NCI-H1694 treated with DMSO at 0.1 percent for 48 hours (cell line): ENCODE results near the gene TOR2A.

Experiments
- DNase-seq: peaks from one replicate; lab custom pipeline; 2025; lab: John Stamatoyannopoulos, UW

The TOR2A gene

GRCh38 chr9:127698985-127699670 is 36.0 kb downstream of the TOR2A start:
- DNase-seq = no peak

DNA sequence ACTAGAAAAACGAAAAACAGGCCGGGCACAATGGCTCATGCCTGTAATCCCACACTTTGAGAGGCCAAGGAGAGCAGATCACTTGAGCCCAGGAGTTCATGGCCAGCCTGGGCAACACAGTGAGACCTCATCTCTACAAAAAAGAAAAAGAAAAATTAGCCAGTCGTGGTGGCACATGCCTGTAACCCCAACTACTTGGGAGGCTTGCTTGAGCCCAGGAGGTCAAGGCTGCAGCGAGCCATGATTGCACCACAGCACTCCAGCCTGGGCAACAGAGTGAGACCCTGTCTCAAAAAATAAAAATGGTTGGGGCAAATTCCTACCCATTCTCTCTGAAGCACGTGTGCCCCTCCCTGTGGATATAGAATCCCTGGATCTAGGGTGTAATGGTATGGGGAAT is 36.7 kb downstream of the TOR2A start:
- DNase-seq = no peak

- DNase-seq = no peak
Observed at GRCh38 chr9:127697575-127697974, 37.5 kb downstream of the TOR2A start.

DNA sequence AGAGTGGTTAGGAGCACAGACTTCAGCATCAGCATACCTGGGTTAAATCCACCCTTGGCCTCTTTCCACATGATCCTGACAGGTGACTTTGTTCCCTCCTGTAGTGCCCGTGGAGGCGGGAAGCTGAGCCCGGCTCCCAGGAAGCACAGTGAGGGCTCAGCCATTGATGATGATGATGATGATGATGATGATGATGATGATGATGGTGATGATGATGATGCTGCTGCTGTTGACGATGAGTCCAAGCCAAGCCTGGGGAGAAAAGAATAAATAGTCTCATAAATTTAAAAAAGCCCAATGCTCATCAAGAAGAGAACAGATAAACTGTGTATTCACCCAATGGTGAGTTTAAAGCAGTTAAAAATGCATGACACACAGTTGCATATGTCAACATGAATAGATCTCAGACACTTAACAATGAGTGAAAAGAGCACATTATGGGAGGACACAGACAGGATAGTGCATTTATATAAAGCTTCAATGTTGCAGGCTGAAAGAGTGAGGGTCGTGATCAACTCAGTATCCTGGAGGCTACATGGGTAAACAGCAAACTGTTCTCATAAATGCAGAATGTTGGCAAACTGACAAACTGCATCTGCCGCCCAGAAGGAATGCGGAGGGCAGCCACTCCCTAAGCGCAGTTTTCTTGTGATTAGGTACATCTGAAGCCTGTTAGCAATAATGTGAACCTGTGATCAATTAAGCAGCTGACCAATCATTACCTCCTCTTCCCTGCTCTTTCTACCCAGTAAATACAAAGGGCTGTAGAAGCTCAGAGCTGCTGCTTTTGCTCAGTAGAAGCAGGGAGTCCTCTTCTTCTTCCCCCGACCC is 40.0 kb downstream of the TOR2A start:
- DNase-seq = no peak

DNA sequence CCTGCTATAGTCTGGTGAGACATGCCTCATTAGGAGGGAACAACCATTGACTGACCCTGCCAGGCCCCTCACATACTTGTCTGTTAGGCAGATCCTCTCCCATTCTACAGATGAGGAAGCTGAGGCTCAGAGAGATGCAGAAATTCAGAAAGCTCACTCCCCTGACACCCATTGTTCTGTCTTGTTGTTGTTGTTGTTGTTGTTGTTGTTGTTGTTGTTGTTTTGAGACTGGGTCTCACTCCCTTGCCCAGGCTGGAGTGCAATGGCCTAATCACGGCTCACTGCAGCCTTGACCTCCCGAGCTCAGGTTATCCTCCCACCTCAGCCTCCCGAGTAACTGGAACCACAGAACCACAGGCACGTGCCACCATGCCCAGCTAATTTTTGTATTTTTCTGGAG is 41.4 kb downstream of the TOR2A start:
- no peak for DNase-seq

- no peak for DNase-seq
Observed at GRCh38 chr9:127693143-127693542, 42.0 kb downstream of the TOR2A start.

DNA sequence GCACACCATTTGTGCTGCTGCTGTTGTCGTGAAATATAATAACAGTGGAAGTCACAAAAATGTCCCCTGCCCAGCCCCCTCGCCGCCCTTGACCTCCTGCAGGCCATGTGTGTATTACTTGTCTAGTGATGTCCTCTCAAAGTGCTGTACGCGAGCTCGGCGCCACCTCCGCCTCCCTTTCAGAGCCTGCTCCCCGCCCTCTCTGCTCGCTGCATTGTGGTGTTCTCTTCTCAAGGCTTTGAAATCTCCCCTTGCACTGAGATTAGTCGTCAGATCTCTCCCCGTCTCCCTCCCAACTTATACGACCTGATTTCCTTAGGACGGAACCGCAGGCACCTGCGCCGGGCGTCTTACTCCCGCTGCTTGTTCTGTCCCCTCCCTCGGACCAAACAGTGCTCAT is 43.0 kb downstream of the TOR2A start:
- DNase-seq = no peak

GRCh38 chr9:127690735-127691134 is 44.4 kb downstream of the TOR2A start:
- DNase-seq = no peak

DNA sequence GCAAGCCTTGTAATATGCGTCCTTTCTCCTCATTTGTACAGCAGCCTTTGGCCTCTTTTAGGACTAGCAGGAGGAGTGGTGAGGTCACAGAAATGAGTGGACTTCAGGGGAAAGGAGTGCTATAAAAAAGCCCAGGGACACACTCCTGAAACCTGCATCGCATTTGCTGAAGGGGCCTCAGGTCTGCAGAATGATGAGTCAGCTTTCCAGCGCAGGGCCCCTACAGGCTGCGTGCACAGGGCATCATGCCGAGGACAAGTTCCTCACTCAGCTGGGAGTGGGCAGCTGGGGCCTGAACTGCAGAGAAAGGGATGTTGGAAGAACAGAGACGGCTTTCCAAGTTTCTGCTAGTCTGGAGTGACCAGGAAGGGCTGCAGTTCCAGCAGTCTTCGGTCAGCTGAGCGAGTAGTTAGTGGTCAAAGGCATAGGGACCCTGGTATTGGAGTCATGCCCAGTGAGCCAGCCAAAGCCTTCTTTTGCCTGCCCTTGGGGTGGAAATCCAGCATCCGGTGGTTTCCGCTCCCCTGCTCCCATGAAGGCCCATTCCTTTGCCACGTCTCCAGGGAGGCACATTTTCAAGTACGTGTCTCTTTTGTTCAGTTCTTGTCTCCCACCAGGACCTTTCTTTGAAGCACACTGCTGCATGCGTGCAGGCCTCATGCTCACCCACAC is 45.6 kb downstream of the TOR2A start:
- no peak for DNase-seq

GRCh38 chr9:127686461-127687393 is 48.4 kb downstream of the TOR2A start:
- no peak for DNase-seq

DNA sequence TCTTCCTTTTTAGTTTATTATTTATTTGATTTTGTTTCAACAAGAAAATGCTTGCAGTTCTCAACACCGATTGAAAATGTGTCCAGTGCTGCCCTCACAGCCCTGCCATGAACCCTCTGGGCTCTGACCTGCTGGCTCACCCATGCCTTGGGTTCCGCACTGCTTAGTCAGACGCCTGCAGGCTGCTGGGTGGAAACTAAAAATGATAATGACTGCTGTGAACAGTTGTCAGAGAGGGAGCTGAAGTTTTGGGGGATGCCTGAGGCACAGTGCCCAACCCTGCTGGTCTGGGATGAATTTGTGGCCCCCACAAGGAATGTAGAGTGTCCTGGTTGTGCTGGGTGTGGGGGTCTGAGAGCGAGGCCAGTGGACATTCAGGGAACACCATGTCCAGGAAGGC is 50.5 kb downstream of the TOR2A start:
- no peak for DNase-seq

- no peak for DNase-seq
Observed at GRCh38 chr9:127683723-127684122, 51.4 kb downstream of the TOR2A start.

- DNase-seq = no peak
Observed at GRCh38 chr9:127682351-127683136, 52.5 kb downstream of the TOR2A start.
